HEK293 (cell line): ENCODE results near the gene FGF10.

Source experiments
- CTCF ChIA-PET: fragments of 350-600 bp; formaldehyde crosslinking; extraction: SDS; loops from one replicate; lab custom pipeline; 2021; ENCODE audit warnings: antibody characterized with exemption; lab: Yijun Ruan, JAX
- POLR2A ChIA-PET: fragments of 300-600 bp; formaldehyde crosslinking; extraction: SDS; loops from one replicate; lab custom pipeline; 2020; ENCODE audit warnings: antibody characterized with exemption, inconsistent platforms; lab: Yijun Ruan, JAX
- H3K27ac ChIP-seq: fragments of 200-500 bp; sonication (Bioruptor generic); 2 replicates; pipeline ENCODE4 v1.5.1; 2014; ENCODE audit warnings: low read depth, low read length, control low read depth, inconsistent platforms; ENCODE audit errors: extremely low read depth
- H3K36me3 ChIP-seq, 2 experiments: fragments of 200-500 bp in 1 of 2; sonication (Bioruptor generic) in 1 of 2; 1 replicate in 1 of 2; 2 replicates in 1 of 2; pipeline ENCODE4 v1.5.1; 2014 to 2017; ENCODE audit warnings: inconsistent platforms in 2 of 2, low read length in 2 of 2; ENCODE audit not compliant: control insufficient read depth in 2 of 2, insufficient read depth in 1 of 2
- H3K4me1 ChIP-seq: fragments of 200-500 bp; sonication (Bioruptor generic); 2 replicates; pipeline ENCODE4 v1.5.1; 2014; ENCODE audit warnings: mild to moderate bottlenecking, low read length, inconsistent platforms; ENCODE audit not compliant: control insufficient read depth, insufficient read depth
- H3K4me3 ChIP-seq: 2 replicates; pipeline ENCODE4 v1.5.1; 2011; ENCODE audit warnings: low read depth, mild to moderate bottlenecking, control low read depth, low read length, moderate library complexity
- H3K9me3 ChIP-seq: fragments of 200-500 bp; sonication (Bioruptor generic); 2 replicates; pipeline ENCODE4 v1.5.1; 2014; ENCODE audit warnings: low read depth, low read length, inconsistent platforms; ENCODE audit not compliant: control insufficient read depth, insufficient read depth
- HOXC10 ChIP-seq: sonication (generic); formaldehyde crosslinking; IDR thresholded peaks from 2 replicates; pipeline ENCODE4 v1.8.1; 2023; ENCODE audit warnings: mild to moderate bottlenecking, missing genetic modification reagents
- IKZF3 ChIP-seq: fragments of 450-650 bp; IDR thresholded peaks from 2 replicates; pipeline ENCODE4 v1.5.0; 2018; ENCODE audit warnings: missing biosample characterization, mild to moderate bottlenecking, missing genetic modification characterization, moderate library complexity
- INSM2 ChIP-seq: fragments of 450-650 bp; formaldehyde crosslinking; IDR thresholded peaks from 2 replicates; pipeline ENCODE4 v1.5.1; 2016; ENCODE audit warnings: missing biosample characterization, missing genetic modification characterization
- KLF1 ChIP-seq: fragments of 450-650 bp; formaldehyde crosslinking; IDR thresholded peaks from 2 replicates; pipeline ENCODE4 v1.5.1; 2016; ENCODE audit warnings: missing biosample characterization, missing genetic modification characterization
- KLF9 ChIP-seq: fragments of 450-650 bp; formaldehyde crosslinking; IDR thresholded peaks from 2 replicates; pipeline ENCODE4 v1.5.1; 2016; ENCODE audit warnings: missing biosample characterization, missing genetic modification characterization, low read depth
- SCRT1 ChIP-seq: fragments of 450-650 bp; formaldehyde crosslinking; IDR thresholded peaks from 2 replicates; pipeline ENCODE4 v1.5.1; 2016; ENCODE audit warnings: missing biosample characterization, missing genetic modification characterization, borderline replicate concordance
- SP2 ChIP-seq: fragments of 450-650 bp; formaldehyde crosslinking; IDR thresholded peaks from 2 replicates; pipeline ENCODE4 v1.5.1; 2016; ENCODE audit warnings: missing biosample characterization, missing genetic modification characterization
- YY1 ChIP-seq: fragments of 450-650 bp; formaldehyde crosslinking; IDR thresholded peaks from 2 replicates; pipeline ENCODE4 v1.5.1; 2018; ENCODE audit warnings: missing biosample characterization, missing genetic modification characterization
- ZBTB21 ChIP-seq: fragments of 450-650 bp; formaldehyde crosslinking; IDR thresholded peaks from 2 replicates; pipeline ENCODE4 v1.5.1; 2017; ENCODE audit warnings: missing biosample characterization, missing genetic modification characterization
- ZNF133 ChIP-seq: fragments of 450-650 bp; formaldehyde crosslinking; IDR thresholded peaks from 2 replicates; pipeline ENCODE4 v1.5.1; 2016; ENCODE audit warnings: missing biosample characterization, missing genetic modification characterization
- ZNF146 ChIP-seq: fragments of 450-650 bp; formaldehyde crosslinking; IDR thresholded peaks from 2 replicates; pipeline ENCODE4 v1.5.1; 2016; ENCODE audit warnings: missing biosample characterization, missing genetic modification characterization
- ZNF24 ChIP-seq: fragments of 450-650 bp; formaldehyde crosslinking; IDR thresholded peaks from 2 replicates; pipeline ENCODE4 v1.5.1; 2016; ENCODE audit warnings: missing biosample characterization, missing genetic modification characterization
- ZNF394 ChIP-seq: fragments of 450-650 bp; formaldehyde crosslinking; IDR thresholded peaks from 2 replicates; pipeline ENCODE4 v1.5.1; 2016; ENCODE audit warnings: missing biosample characterization, missing genetic modification characterization, mild to moderate bottlenecking, moderate library complexity, borderline replicate concordance
- ZNF404 ChIP-seq: fragments of 450-650 bp; formaldehyde crosslinking; IDR thresholded peaks from 2 replicates; pipeline ENCODE4 v1.5.1; 2017; ENCODE audit warnings: missing biosample characterization, missing genetic modification characterization
- ZNF433 ChIP-seq: fragments of 450-650 bp; formaldehyde crosslinking; IDR thresholded peaks from 2 replicates; pipeline ENCODE4 v1.5.1; 2016; ENCODE audit warnings: missing biosample characterization, missing genetic modification characterization, low read depth
- ZNF488 ChIP-seq: fragments of 450-650 bp; formaldehyde crosslinking; IDR thresholded peaks from 2 replicates; pipeline ENCODE4 v1.5.1; 2016; ENCODE audit warnings: missing biosample characterization, missing genetic modification characterization
- ZNF501 ChIP-seq: fragments of 450-650 bp; formaldehyde crosslinking; IDR thresholded peaks from 2 replicates; pipeline ENCODE4 v1.5.1; 2016; ENCODE audit warnings: missing biosample characterization, missing genetic modification characterization
- ZNF621 ChIP-seq: fragments of 450-650 bp; formaldehyde crosslinking; IDR thresholded peaks from 2 replicates; pipeline ENCODE4 v1.5.1; 2017; ENCODE audit warnings: missing biosample characterization, missing genetic modification characterization
- ZNF768 ChIP-seq: fragments of 450-650 bp; formaldehyde crosslinking; IDR thresholded peaks from 2 replicates; pipeline ENCODE4 v1.5.1; 2018; ENCODE audit warnings: missing biosample characterization, mild to moderate bottlenecking, missing genetic modification characterization
- TF ChIP-seq, protein P1 (sequence below): fragments of 450-650 bp; formaldehyde crosslinking; IDR thresholded peaks from 2 replicates; pipeline ENCODE4 v1.5.1; 2017; ENCODE audit warnings: missing biosample characterization, missing genetic modification characterization
- TF ChIP-seq, protein P2 (sequence below): fragments of 450-650 bp; formaldehyde crosslinking; optimal IDR thresholded peaks from 2 replicates; pipeline ENCODE3; 2016; ENCODE audit warnings: missing biosample characterization, mild to moderate bottlenecking, missing genetic modification characterization
- TF ChIP-seq, protein P3 (sequence below): fragments of 450-650 bp; formaldehyde crosslinking; IDR thresholded peaks from 2 replicates; pipeline ENCODE4 v1.5.1; 2016; ENCODE audit warnings: missing biosample characterization, missing genetic modification characterization
- TF ChIP-seq, protein P4 (sequence below): fragments of 450-650 bp; formaldehyde crosslinking; IDR thresholded peaks from 2 replicates; pipeline ENCODE4 v1.5.1; 2017; ENCODE audit warnings: missing biosample characterization, mild to moderate bottlenecking, missing genetic modification characterization, moderate library complexity

FGF10 gene

GRCh38 chr5:44257653-44258365 lies 131.4 kb downstream of the FGF10 start:
- ChIA-PET CTCF (no interaction called here), POLR2A (no interaction called here)
- no peaks in the 10 kb centered on the region for H3K4me1 ChIP-seq
- no peaks in the 10 kb centered on the region for H3K36me3 ChIP-seq
- H3K4me3 ChIP-seq: no peak overlapping the region
- TF ChIP-seq ZNF24 (tag by site-specific recombination) (no peak), HOXC10 (CRISPR knock-in tag) (no peak), ZNF501 (tag by site-specific recombination) (no peak), ZNF394 (tag by site-specific recombination) (no peak), SP2 (tag by site-specific recombination) (no peak), ZNF768 (no peak), ZNF488 (no peak), IKZF3 (tag by site-specific recombination) (no peak), ZNF146 (tag by site-specific recombination) (no peak), KLF9 (no peak)
- TF ChIP-seq, protein P1, sequence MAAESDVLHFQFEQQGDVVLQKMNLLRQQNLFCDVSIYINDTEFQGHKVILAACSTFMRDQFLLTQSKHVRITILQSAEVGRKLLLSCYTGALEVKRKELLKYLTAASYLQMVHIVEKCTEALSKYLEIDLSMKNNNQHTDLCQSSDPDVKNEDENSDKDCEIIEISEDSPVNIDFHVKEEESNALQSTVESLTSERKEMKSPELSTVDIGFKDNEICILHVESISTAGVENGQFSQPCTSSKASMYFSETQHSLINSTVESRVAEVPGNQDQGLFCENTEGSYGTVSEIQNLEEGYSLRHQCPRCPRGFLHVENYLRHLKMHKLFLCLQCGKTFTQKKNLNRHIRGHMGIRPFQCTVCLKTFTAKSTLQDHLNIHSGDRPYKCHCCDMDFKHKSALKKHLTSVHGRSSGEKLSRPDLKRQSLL (tag by site-specific recombination): no peak
- no peaks in the 10 kb centered on the region for H3K9me3 ChIP-seq
- H3K27ac ChIP-seq: no peak overlapping the region

- no peak overlapping the region for H3K27ac ChIP-seq
- no peaks in the 10 kb centered on the region for H3K4me1 ChIP-seq
- CTCF ChIA-PET: no interaction called here
- TF ChIP-seq KLF1 (tag by site-specific recombination) (no peak), ZNF621 (tag by site-specific recombination) (no peak), SCRT1 (tag by site-specific recombination) (no peak), ZNF433 (no peak), YY1 (tag by site-specific recombination) (no peak), IKZF3 (tag by site-specific recombination) (no peak), ZBTB21 (no peak), ZNF133 (tag by site-specific recombination) (no peak), INSM2 (tag by site-specific recombination) (no peak), ZNF404 (no peak), ZNF394 (tag by site-specific recombination) (no peak)
- TF ChIP-seq, protein P2, sequence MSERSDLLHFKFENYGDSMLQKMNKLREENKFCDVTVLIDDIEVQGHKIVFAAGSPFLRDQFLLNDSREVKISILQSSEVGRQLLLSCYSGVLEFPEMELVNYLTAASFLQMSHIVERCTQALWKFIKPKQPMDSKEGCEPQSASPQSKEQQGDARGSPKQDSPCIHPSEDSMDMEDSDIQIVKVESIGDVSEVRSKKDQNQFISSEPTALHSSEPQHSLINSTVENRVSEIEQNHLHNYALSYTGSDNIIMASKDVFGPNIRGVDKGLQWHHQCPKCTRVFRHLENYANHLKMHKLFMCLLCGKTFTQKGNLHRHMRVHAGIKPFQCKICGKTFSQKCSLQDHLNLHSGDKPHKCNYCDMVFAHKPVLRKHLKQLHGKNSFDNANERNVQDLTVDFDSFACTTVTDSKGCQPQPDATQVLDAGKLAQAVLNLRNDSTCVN (tag by site-specific recombination): no peak
- TF ChIP-seq, protein P3, sequence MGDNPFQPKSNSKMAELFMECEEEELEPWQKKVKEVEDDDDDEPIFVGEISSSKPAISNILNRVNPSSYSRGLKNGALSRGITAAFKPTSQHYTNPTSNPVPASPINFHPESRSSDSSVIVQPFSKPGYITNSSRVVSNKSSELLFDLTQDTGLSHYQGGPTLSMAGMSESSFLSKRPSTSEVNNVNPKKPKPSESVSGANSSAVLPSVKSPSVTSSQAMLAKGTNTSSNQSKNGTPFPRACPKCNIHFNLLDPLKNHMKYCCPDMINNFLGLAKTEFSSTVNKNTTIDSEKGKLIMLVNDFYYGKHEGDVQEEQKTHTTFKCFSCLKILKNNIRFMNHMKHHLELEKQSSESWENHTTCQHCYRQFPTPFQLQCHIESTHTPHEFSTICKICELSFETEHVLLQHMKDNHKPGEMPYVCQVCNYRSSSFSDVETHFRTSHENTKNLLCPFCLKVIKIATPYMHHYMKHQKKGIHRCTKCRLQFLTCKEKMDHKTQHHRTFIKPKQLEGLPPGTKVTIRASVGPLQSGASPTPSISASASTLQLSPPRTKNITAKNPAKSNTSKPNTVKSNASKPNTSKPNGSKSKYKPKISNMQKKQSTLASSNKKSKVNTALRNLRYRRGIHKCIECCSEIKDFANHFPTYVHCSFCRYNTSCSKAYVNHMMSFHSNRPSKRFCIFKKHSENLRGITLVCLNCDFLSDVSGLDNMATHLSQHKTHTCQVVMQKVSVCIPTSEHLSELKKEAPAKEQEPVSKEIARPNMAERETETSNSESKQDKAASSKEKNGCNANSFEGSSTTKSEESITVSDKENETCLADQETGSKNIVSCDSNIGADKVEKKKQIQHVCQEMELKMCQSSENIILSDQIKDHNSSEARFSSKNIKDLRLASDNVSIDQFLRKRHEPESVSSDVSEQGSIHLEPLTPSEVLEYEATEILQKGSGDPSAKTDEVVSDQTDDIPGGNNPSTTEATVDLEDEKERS (tag by site-specific recombination): no peak
- TF ChIP-seq, protein P4, sequence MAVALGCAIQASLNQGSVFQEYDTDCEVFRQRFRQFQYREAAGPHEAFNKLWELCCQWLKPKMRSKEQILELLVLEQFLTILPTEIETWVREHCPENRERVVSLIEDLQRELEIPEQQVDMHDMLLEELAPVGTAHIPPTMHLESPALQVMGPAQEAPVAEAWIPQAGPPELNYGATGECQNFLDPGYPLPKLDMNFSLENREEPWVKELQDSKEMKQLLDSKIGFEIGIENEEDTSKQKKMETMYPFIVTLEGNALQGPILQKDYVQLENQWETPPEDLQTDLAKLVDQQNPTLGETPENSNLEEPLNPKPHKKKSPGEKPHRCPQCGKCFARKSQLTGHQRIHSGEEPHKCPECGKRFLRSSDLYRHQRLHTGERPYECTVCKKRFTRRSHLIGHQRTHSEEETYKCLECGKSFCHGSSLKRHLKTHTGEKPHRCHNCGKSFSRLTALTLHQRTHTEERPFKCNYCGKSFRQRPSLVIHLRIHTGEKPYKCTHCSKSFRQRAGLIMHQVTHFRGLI (tag by site-specific recombination): no peak
- POLR2A ChIA-PET: no interaction called here
- H3K36me3 ChIP-seq: no peaks in the 10 kb centered on the region
- H3K9me3 ChIP-seq: no peaks in the 10 kb centered on the region
- H3K4me3 ChIP-seq: no peak overlapping the region
These were observed 132.0 kb downstream of the FGF10 start for GRCh38 chr5:44257221-44257620.
